ENCODE measurements around the gene SCYL1. TPM values are rescaled to one million over a fixed set of nuclear protein-coding genes. Genes with fewer than 3 reads are reported as not detected.

SCYL1 gene
- total RNA-seq, 4 donors from 2014 or later = 74.3 to 115 (median 104) TPM

DNA sequence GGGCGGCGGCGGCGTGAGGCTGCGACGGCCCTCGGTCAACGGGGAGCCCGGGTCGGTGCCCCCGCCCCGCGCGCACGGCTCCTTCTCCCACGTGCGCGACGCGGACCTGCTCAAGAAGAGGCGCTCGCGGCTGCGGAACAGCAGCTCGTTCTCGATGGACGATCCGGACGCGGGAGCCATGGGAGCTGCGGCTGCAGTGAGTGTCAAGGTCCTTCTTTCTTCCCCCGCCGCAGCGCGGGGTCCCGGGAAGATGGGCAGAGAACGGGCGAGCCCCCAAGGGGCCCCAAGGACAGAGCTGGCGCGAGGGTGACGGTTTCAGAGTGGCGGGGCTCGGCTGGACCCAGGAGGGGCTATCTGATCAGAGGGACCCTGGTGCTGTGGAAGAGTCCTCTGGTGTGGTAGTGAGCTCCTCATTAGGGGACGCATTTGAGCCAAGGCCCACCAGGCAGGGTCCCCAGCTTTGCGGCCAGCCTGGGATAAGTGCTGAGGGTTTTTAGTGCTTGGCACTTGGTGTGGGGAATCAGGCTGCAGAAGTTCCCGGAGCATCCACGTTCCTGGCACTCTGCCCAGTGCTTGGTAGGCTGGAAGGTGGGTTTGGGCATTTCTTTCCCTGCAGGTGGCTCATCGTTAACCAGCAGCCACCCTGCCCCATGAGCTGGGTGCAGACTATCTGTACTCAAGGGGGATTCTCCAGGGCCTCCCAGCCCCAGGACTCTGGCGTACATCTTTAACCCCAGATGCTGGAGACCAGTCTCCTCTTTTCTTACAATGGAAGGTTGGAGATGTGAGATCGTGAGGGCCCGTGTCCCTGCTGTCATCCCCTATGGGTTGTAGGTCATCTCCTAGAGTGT, 60.7 kb downstream of the SCYL1 start:
- 74% methylated on average over 33 of the region's 51 CpGs for WGBS
- H3K27ac ChIP-seq (replicated peaks in 1 of 4) = peak overlapping the region; percentile 79 to 96 (median 82)
- no peak for DNase-seq (ENCODE audit: extremely low spot score)
- no peaks in the 10 kb centered on the region for H3K9me3 ChIP-seq
- H3K4me1 ChIP-seq = peaks cover 46 to 87% (median 71%) of the 10 kb centered on the region in 4 donors
- no peaks in the 10 kb centered on the region for H3K27me3 ChIP-seq
- peak in 1 of 2 donors; percentile 34 for TF ChIP-seq POLR2AphosphoS5 (IDR thresholded peaks at IDR 0.05)
- TF ChIP-seq, protein P1, sequence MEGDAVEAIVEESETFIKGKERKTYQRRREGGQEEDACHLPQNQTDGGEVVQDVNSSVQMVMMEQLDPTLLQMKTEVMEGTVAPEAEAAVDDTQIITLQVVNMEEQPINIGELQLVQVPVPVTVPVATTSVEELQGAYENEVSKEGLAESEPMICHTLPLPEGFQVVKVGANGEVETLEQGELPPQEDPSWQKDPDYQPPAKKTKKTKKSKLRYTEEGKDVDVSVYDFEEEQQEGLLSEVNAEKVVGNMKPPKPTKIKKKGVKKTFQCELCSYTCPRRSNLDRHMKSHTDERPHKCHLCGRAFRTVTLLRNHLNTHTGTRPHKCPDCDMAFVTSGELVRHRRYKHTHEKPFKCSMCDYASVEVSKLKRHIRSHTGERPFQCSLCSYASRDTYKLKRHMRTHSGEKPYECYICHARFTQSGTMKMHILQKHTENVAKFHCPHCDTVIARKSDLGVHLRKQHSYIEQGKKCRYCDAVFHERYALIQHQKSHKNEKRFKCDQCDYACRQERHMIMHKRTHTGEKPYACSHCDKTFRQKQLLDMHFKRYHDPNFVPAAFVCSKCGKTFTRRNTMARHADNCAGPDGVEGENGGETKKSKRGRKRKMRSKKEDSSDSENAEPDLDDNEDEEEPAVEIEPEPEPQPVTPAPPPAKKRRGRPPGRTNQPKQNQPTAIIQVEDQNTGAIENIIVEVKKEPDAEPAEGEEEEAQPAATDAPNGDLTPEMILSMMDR (IDR thresholded peaks at IDR 0.05) = no peak
- H3K4me3 ChIP-seq = no peak overlapping the region
- intact Hi-C loops (cut with DNase I) = no loop called here
- H3K36me3 ChIP-seq = peaks cover 45 to 81% (median 68%) of the 10 kb centered on the region in 4 donors

GRCh38 chr11:65586247-65586630, 61.4 kb downstream of the SCYL1 start:
- H3K36me3 ChIP-seq = peaks cover 41 to 81% (median 68%) of the 10 kb centered on the region in 4 donors
- 62% methylated on average over 4 of the region's 4 CpGs for WGBS
- TF ChIP-seq, protein P1 (IDR thresholded peaks at IDR 0.05) = no peak
- TF ChIP-seq POLR2A (IDR thresholded peaks at IDR 0.05; ENCODE audit: low read depth) (no peak), POLR2AphosphoS5 (IDR thresholded peaks at IDR 0.05) (no peak), EP300 (IDR thresholded peaks at IDR 0.05) (no peak)
- H3K9me3 ChIP-seq = no peaks in the 10 kb centered on the region
- peak overlapping the region in 2 of 4 donors; percentile 0 to 4 for H3K4me3 ChIP-seq
- intact Hi-C loops (cut with DNase I) = no loop called here
- no peak for DNase-seq (ENCODE audit: extremely low spot score)
- no peaks in the 10 kb centered on the region for H3K27me3 ChIP-seq
- peak overlapping the region; percentile 79 to 96 (median 82) for H3K27ac ChIP-seq (replicated peaks in 1 of 4)
- peaks cover 46 to 82% (median 73%) of the 10 kb centered on the region in 4 donors for H3K4me1 ChIP-seq

DNA sequence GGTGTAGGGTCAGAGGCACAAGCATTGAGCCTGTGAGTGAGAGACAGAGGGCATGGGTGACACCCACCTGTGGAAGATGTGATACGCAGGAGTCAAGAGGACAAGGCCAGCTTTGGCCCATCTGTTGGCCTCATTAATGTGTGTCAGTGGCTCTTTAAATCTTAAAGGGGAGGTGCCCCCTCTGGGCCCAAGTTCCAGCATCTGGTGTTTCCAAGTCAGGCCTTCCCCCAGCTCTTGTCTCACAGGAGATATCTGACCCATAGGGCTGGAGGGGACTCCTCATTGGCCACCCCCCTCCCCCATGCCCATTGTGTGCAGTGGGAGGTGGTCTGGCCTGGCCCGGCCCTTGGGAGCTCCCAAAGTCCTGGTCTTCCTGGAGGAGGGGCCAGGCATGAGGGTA, 61.8 kb downstream of the SCYL1 start:
- peak overlapping the region; percentile 79 to 96 (median 82) for H3K27ac ChIP-seq (replicated peaks in 1 of 4)
- WGBS = 65% methylated on average over 2 of the region's 2 CpGs
- no peak for DNase-seq (ENCODE audit: extremely low spot score)
- peaks cover 41 to 81% (median 68%) of the 10 kb centered on the region in 4 donors for H3K36me3 ChIP-seq
- H3K27me3 ChIP-seq = no peaks in the 10 kb centered on the region
- no peaks in the 10 kb centered on the region for H3K9me3 ChIP-seq
- TF ChIP-seq, protein P1 (IDR thresholded peaks at IDR 0.05) = no peak
- TF ChIP-seq EP300 (IDR thresholded peaks at IDR 0.05) = no peak
- H3K4me3 ChIP-seq = peak overlapping the region; percentile 0 to 29 (median 10)
- H3K4me1 ChIP-seq = peaks cover 46 to 82% (median 73%) of the 10 kb centered on the region in 4 donors
- intact Hi-C loops (cut with DNase I) = no loop called here

Small RNA genes lying within 50 kb of the gene (small RNA-seq; reads per million reads assigned to genes)
- gene AP001362.1 (0 reads per million in 3 donors), gene RF01684 (0 reads per million in 3 donors)

Other genes with a start within 250 kb of the SCYL1 start
- 10 to 100 TPM; 39.9 to 90.1 (median 54.4) TPM for gene CDC42EP2, start 210.2 kb upstream of the SCYL1 start, total RNA-seq
- gene DPF2, start 191.2 kb upstream of the SCYL1 start, total RNA-seq = 10 to 100 TPM; 40.3 to 60.6 (median 52.9) TPM
- under 1 TPM in 1 of 4 donors, not detected in 3; 0.19 TPM for gene TIGD3, start 170.3 kb upstream of the SCYL1 start, total RNA-seq
- 10 to 100 TPM in 1 of 4 donors, 1 to 10 TPM in 3; 4.6 to 11.3 (median 5.9) TPM for gene SLC25A45, start 142.4 kb upstream of the SCYL1 start, total RNA-seq
- 10 to 100 TPM; 30.4 to 37.3 (median 34.7) TPM for gene FRMD8, start 138.4 kb upstream of the SCYL1 start, total RNA-seq
- gene NEAT1, start 102.3 kb upstream of the SCYL1 start, total RNA-seq = 100 to 1,000 TPM in 2 of 4 donors, 10 to 100 TPM in 2; 42.8 to 181 (median 96.0) TPM
- gene MALAT1, start 26.0 kb upstream of the SCYL1 start, total RNA-seq = over 10,000 TPM in 1 of 4 donors, 1,000 to 10,000 TPM in 3; 2,724 to 15,405 (median 5,373) TPM
- gene LTBP3, start 33.3 kb downstream of the SCYL1 start, total RNA-seq = 100 to 1,000 TPM; 107 to 208 (median 137) TPM
- 10 to 100 TPM; 43.6 to 77.3 (median 63.3) TPM for gene ZNRD2, start 45.4 kb downstream of the SCYL1 start, total RNA-seq
- gene FAM89B, start 47.5 kb downstream of the SCYL1 start, total RNA-seq = 10 to 100 TPM; 47.9 to 90.4 (median 75.0) TPM
- 100 to 1,000 TPM; 186 to 472 (median 293) TPM for gene EHBP1L1, start 51.0 kb downstream of the SCYL1 start, total RNA-seq
- gene KCNK7, start 70.7 kb downstream of the SCYL1 start, total RNA-seq = 1 to 10 TPM in 3 of 4 donors, under 1 TPM in 1; 0.99 to 1.2 (median 1.2) TPM
- gene MAP3K11, start 89.1 kb downstream of the SCYL1 start, total RNA-seq = 10 to 100 TPM; 29.9 to 41.7 (median 37.6) TPM
- 10 to 100 TPM; 21.4 to 43.1 (median 27.1) TPM for gene PCNX3, start 90.7 kb downstream of the SCYL1 start, total RNA-seq
- 10 to 100 TPM; 40.7 to 56.3 (median 45.8) TPM for gene SIPA1, start 113.0 kb downstream of the SCYL1 start, total RNA-seq
- 10 to 100 TPM; 51.5 to 84.6 (median 82.1) TPM for gene RELA, start 137.8 kb downstream of the SCYL1 start, total RNA-seq
- 10 to 100 TPM; 66.4 to 77.1 (median 68.3) TPM for gene KAT5, start 187.2 kb downstream of the SCYL1 start, total RNA-seq
- 100 to 1,000 TPM in 1 of 4 donors, 10 to 100 TPM in 3; 72.1 to 137 (median 80.9) TPM for gene RNASEH2C, start 195.7 kb downstream of the SCYL1 start, total RNA-seq

Data from esophagus muscularis mucosa (tissue), 4 donors.